NCI-H748 treated with DMSO at 0.1 percent for 48 hours (cell line): ENCODE measurements around the gene RSPH1.
"Not testable (repeated sequence)": the region's sequence is repeated elsewhere in the genome, so short reads cannot be mapped to it uniquely, and the experiment has no call there.

Source experiments
- DNase-seq: peaks from one replicate; lab custom pipeline; 2025; lab: John Stamatoyannopoulos, UW

Gene RSPH1

DNA sequence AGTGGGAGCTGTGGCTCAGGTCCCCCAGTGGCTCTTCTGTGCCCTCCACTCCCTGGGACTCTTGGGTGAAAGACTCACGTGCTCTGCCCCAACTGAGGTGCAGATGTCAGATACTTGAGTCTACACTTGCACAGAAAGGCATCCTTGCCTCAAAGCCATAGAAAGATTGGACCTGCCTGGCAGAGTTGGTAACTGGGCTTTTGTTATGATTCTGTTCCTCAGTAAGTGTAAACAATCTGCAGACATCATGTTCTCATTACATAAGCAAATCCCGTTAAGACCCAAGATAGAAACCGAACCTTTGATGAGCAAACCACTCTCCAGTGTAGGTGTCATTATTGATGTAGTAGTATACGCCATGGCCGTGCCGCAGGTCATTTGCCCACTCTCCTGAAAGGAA is 10.0 kb downstream of the RSPH1 start:
- DNase-seq: no peak

DNA sequence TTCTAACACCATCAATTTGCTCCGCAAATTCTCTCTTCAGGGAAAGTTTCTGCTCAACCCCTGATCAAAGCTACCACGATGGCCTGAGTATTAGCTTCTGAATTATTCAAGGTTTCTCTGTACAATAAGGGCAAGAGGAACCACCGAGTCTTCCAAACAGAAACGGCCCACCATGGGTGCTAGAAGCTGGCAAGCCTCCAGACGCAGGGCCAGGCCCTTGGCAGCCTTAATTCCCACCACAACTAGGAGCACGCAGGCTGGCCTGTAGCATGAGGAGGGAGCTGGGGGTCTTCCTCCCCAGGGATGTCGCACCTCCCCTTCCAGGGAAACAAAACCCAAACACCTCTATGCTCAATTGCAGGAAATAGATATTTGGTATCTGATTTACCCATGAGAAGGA is 11.1 kb downstream of the RSPH1 start:
- no peak for DNase-seq

DNA sequence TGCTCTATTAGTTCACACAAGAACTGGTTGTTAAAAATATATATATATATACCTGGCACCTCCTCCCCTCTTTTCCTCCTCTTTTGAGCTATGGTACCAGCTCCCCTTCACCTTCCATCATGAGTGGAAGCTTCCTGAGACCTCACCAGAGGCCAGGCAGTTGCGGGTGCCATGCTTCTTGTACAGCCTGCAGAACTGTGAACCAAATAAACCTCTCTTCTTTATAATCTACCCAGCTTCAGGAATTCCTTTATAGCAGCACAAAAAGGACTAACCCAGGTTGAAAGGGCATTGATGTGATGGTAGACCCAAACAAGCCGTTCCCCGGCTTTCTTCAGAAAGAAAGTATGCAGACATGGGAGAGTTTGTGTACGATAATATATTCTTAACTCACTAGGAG is 14.9 kb downstream of the RSPH1 start:
- DNase-seq: no peak

DNA sequence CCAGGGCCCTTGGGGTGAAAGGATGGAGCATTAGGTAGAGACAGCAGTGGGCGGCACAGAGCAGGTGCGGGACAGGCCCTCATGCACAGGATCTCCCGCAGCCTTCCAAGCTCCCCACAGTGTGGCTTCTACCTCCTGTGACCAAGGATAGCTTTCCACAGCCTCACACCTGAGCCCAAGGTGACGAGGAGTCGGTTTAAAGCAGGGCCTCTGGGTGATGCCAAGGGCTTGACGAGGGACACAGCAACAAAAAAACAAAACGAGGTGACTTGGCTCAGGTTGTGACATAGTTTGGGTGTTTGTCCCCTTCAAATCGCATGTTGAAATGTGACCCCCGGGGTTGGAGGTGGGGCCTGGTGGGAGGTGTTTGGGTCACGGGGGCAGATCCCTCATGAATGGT is 15.3 kb downstream of the RSPH1 start:
- DNase-seq: no peak

DNA sequence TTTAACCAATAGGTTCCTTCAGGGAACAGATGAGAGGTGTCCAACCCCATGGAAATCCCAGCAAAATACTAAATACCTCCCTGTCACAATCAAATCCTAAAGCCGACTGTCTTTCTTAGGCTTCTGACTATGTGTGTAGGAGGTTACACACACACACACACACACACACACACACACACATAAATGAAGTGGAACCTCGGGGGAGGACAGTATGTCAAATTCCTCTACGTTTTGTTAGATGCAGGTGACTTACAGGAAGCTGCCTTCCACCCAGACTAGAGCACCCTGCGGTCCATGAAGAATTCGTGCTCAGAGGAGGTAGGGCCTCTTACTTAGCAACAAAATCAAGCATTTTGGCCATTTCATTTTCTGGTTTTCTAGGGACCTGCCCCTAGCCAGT is 16.4 kb downstream of the RSPH1 start:
- no peak for DNase-seq

DNA sequence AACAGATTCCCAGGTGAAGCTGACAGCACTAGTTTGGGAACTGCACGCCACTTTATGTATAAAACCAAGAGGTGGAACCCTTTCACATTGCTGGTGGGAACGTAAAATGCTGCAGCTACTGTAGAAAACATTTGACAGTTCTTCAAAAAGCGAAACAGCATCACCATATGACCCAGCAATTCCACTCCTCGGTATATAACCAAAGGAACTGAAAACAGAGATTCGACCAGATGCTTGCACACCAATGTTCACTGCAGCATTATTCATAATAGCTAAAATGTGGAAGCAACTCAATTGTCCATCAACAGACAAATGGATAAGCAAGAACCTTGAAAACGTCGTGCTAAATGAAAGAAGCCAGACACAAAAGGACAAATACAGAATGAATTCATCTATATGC is 17.5 kb downstream of the RSPH1 start:
- no peak for DNase-seq

DNA sequence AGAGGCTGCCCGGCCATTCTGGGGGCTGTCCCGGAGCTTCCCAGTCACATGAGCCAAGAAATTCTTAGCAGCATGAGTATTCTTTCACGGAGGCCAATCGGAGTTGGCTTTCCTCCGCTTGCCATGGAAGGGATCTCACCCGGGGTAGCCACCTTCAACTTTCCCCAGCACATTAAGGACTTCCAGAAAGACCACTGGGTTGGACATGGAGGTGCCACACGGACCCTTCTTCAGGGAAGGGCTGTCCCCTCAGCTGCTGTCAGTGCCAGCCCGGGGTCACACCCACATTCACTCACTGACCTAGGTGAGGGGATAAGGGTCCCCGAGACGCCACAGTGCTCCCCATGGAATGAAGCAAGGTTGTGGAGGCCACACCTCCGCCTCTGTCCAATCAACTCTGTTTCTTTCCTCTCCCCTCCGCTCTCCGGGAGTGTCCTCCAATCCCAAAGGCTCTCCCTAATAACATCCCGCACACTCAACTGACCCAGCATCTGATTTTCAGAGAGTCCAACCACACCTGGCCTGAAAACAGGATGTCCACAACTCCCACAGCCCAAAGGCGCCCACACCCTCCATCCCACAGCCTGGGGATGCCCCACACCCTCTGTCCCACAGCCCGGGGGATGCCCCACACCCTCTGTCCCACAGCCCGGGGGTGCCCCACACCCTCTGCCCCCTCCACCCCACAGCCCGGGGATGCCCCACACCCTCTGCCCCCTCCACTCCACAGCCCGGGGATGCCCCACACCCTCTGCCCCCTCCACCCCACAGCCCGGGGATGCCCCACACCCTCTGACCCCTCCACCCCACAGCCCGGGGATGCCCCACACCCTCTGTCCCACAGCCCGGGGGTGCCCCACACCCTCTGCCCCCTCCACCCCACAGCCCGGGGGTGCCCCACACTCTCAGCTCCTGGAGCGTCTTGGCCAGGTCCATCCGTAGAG is 19.4 kb downstream of the RSPH1 start:
- no peak for DNase-seq

DNA sequence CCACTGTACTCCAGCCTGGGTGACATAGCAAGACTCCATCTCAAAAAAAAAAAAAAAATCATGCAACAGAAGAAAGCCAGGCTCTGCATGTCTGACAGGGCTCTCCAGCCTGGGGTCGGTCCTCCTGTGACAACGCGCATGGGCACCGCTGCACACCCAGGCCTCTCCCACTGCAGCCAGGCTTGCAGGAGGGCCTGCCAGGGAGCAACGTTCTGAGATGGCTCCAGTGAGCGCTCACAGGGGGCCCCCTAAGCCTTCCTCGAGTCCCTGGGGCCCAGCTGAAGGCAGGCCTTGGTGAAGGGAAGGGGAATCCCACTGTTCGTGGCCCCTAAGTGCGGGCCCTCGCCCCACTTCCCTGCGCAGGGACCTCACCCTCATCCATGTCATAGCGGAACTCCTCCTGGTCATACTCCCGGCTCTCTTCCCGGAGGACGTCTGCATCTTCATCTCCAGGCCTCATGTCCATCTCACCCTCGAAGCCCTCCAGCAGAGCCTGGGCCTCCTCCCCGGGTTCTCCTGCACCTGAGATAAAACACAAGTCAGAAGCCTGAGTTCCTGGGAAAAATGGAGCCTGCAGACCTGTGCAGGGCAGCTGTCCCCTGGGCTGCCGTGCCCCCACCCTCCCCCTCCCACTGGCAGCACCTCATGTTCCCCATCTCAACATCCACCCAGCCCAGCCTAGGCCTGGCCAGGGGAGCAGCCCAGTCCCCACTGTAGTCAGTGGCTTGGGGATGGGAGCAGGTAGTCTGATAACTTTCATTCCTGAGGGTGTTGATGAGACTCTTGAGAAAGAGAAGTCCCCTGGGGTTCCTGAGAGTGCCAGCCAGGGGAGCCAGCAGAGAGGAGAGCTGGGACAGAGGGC is 20.3 kb downstream of the RSPH1 start:
- no peak for DNase-seq

DNA sequence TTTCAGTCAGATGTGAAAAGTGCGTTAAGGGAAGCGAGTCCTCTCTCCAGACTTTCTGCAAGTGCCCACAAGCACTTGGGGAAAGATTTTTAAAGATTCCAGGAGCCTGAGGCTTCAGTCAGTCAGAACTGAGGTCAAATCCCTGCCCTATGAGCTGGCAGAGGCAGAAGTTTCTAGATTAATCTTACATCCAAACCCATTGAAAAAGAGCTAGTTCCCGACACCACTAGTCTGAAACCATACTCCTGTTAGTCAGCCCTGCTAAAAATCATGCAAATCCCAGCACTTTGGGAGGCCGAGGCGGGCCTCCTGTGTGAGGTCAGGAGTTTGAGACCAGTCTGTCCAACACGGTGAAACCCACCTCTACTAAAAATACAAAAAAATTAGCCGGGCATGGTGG is 21.0 kb downstream of the RSPH1 start:
- no peak for DNase-seq

DNA sequence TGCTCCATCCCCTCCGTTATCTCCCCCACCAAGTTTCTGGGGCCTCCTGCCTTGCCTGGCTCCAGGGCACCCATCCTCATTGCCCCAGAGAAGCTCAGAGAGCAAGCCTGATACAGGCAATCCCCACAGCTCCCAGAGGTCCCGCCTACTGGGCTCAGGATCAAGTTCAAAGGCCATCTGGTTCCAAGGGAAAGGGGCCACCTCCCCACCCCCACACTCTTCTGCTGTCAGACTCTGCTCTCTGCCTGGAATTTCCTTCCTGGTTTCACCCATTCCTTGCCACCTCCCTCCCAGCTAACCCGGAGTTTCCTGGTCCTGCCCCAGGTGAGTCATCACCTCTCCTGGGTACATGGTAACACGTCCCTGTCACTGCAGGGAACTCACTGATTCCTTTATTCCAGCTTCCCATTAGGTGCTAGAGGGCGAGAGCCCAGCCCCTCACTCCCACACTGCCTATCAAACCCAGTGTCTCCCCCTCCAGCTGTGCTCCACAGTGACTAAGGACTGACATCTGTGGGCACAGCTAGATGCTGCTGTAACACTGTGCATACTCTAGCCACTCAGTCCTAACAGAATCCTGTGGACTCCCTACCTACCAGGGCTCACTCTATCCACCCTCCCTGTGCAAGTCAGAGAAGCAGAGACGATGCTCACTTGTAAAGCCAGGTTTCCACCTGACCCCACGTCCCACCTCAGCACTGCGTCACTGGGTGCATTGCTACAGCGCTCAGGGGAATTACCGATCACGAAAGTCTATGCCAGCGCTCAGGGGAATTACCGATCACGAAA is 21.8 kb downstream of the RSPH1 start:
- no peak for DNase-seq

DNA sequence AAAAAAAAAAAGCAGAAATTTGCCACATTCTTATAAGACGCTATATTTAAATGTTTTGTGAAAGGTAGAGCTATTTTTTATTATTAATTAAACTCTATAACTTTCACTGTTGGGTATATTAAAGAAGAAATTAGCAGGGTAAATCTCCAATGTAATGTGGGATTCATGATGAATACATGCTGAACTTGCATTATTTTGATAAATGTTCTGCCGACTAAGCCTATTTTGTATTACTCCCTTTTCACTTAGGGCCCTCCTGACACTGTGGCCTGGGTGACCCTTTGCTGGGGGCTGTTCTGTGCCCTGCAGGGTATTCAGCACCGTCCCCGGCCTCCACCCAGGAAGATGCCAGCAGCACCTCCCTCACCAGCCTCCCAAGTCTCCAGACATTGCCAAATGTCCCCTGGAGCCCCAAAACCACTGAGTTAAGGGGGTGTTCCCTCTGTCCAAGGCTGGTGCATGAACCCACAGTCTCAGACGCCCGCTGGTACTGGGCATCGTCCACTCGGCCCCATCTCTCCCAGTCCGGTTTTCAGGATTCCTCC is 22.5 kb downstream of the RSPH1 start:
- DNase-seq: no peak

DNA sequence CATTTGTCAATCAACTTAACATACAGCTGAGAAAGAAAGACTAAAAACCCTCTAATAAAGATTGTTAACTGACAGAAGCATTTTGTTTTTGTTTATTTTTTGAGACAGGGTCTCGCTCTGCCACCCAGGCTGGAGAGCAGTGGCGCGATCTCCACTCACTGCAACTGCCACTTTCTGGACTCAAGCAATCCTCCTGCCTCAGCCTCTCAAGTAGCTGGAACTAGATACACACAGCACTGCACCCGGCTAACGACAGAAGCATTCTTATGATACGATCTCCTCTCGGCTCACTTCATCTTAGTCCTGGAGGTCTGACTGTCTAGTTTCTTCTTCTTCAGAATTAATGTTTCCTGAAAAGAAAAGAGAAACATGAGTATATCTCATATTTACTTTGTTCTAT is 23.5 kb downstream of the RSPH1 start:
- no peak for DNase-seq

DNA sequence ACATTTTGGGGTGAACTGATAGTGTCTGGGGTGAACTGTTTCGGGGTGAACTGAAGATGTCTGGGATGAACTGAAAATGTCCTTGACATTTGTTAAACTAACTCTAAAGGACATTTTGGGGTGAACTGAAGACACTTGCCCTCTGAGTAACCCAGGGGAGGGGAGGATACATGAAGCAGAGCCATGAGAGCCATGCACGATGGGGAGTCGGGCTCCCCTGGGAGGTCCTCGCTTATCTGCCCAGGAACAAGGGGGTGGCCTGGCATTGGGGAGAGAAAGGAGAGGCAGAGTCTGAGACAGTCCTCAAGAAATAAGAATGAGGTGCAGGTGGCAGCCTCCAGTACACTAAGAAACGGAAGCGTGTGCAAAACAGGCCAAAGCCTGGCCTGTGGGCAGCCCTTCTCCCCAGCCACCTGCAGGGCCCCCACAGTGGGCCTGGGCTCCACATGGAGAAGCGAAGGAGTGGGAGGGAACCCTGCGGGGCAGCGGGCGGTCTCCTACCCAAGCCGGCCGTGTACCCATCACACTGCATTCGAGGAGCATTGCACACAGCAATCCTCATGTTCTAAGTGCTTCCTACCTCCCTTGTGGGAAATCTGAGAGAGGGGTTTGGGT is 24.2 kb downstream of the RSPH1 start:
- no peak for DNase-seq

DNA sequence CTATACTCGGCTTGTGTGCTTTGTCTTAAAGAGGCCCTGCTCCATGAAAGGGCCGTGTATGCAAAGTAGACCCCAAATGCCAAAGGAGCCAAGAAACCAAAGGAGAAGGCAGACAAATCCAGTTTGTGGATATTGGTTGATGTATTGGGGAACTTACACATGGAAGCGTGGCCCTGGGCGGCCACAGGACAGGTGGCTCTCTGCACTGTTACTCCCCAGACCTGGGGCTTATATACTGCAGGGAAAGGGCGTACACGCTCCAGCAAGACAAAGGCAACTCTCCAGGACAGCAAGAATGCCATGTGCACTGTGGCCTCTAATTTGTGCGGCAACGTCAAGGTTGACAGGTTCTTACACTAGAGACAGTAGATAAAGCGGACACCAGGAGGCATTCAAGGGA is 24.8 kb downstream of the RSPH1 start:
- no peak for DNase-seq

DNA sequence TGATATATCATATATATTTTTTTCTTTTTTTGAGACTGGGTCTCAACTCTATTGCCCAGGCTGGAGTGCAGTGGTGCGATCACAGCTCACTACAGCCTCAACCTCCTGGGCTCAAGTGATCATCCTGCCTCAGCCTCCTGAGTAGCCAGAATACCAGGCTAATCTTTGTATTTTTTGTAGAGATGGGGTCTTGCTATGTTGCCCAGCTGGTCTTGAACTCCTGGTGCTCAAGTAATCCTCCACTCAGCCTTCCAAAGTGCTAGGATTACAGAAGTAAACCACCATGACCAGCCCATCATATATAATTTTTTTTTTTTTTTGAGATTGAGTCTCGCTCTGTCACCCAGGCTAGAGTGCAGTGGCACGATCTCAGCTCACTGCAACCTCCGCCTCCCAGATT is 26.3 kb downstream of the RSPH1 start:
- not testable (repeated sequence) for DNase-seq

DNA sequence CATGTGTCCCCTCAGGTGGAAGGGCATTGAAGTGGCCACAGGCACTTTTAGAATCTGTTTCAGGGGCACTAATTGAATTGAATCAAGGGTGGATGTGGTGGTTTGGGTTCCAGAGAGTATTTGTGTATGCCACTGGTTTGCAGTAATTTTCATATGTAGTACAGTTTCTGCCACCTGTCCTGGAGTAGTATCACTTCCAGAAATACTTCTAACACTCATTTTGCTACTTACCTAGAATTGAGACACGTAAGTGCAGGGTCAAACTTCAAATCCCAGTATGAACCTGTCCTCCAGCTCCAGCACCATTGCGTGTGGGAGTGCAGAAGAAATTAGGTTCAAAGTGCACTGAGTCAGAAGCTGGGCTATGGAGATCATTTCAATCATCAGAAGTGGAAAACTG is 26.8 kb downstream of the RSPH1 start:
- DNase-seq: no peak

DNA sequence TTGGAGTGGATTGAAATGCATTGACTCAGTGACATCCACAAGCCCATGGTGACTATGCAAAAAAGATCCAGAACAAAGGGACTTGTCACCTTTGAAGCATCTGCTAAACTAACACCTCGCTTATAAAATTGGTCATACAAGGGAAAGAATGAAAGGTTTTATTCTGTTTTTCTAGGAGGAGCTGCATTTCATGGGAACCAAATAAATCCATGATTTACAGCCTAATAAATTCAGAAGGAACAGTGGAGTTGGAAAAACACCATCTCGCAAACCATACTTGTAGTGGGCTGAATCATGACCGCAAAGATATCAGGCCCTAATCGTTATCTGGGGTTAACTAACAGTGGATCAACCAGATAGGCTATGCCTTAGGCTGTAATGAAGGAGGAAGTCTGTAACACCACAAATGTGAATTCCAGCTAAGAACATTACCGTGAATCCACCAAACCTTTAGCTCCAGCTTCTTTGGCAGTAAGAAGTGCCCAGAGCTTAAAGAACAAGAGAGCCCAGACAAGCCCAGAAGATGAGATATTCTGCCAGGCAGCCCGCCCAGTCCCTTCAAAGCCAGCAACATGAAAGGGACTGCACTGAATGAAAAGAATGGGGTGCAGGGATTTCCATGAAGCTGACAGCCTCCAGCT is 27.4 kb downstream of the RSPH1 start:
- DNase-seq: no peak

DNA sequence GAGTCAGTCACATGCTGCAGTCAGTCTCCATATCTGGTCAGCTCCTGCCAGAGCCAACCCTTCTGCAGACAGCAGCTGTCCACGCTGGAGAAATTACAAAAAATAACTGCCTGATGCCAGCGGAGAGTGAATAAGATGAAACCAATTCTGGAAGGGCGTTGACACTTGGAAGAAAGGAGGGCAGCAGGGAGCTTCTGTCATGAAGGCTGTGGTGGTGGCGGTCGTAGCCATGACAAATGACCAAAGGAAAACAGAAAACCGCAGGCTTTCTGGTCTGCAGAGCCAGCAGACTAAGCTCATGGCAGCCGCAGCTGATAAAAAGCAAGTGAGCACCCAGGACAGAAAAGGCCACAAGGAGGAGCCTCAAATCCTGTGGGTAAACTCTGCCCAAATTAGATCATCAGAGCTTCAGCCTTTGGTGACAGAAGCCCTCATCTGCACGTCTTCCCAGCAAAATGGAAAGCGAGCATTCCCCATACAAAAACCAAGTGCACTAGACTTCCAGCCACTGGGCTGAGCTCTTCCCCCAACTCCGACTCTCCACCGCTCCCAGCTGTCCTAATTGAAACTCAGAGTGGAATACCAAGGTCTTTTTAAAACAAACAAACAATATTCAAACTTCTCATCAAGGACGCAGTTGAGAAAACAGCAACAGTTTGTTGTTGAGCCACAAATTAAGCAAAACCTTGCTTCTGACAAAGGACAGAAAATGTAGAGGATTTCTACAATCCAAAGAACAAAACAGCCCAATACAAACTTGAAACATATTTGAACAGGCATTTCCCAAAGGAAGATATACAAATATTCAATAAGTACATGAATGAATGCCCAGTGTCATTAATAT is 28.7 kb downstream of the RSPH1 start:
- peak; percentile 23 for DNase-seq

DNA sequence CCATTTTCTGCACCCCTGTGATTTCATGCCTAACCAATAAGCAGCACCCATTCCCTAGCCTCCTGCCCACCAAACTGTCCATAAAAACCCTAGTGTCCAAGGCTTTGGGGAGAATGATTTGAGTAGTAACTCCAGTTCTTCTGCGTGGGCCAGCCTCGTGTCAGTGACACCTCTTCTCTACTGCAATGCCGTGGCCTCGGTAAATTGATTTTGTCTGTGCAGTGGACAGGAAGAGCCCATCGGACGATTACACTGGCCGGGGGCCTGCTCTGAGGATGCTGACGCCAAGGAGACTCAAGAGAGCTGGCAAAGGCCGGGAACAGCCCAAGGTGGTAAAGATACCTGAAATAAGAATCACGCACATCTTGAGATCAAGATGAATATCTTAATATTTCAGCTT is 29.3 kb downstream of the RSPH1 start:
- DNase-seq: no peak

DNA sequence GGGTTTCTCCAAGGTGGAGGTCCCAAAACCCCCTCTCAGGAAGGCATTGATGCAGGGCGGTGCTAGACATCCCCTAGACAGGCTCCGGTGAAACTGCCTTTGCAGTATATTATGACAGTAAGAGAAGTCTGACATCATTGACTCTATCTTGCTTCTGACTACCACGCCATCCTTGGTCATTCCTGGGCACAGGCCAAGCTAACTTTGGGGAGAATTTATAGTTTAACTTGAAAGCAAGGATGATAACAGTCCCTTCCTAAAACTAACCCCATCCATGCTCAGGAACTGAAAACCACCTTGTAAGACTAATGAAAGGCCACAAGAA is 30.3 kb downstream of the RSPH1 start:
- DNase-seq: no peak
